ENCODE results near the gene UBR1.
A peak's percentile ranks its signal among the peaks of the same experiment; 100 is the strongest.
"Not testable (repeated sequence)": the region's sequence is repeated elsewhere in the genome, so short reads cannot be mapped to it uniquely, and the experiment has no call there.

UBR1 gene

DNA sequence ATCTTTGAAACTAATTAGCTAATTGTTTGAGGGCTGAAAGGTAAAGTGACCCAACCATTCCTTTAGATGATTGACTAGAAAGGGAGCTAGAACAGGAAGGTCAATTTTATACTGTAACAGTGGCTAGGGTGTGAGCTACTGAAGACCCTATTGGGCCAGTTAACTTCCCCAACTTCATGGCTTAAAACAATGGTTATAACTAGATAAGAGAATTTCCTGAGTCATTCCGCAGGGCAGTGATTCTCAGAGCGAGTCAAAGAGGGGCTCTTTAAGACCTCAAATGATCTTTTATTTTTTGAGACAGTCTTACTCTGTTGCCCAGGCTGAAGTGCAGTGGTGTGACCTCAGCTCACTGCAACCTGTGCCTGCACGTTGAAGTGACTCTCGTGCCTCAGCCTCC lies 151.5 kb downstream of the UBR1 start:
- DNase-seq, result no peak

DNA sequence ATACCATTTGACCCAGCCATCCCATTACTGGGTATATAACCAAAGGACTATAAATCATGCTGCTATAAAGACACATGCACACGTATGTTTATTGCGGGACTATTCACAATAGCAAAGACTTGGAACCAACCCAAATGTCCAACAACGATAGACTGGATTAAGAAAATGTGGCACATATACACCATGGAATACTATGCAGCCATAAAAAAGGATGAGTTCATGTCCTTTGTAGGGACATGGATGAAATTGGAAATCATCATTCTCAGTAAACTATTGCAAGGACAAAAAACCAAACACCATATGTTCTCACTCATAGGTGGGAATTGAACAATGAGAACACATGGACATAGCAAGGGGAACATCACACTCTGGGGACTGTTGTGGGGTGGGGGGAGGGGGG lies 156.9 kb downstream of the UBR1 start:
- DNase-seq, result not testable (repeated sequence)

DNA sequence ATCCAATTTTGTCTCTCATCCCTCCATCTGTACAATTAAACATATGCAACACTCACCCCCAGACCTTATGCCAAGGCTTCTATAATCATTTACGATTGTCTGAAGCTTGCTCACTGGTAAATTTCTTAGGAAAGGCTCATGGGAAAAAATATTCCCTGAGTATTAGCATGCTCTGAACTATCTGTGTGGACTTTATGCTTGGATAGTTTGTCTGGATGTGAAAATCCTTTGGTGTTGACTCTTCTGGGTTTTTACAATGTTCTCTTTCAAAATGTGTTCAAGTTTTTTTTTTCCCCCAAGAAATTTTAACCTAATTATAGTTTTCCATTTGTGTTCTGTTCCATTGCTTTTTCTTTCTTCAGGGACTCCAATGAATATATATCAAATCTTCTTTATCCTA lies 165.3 kb downstream of the UBR1 start:
- no peak for DNase-seq

DNA sequence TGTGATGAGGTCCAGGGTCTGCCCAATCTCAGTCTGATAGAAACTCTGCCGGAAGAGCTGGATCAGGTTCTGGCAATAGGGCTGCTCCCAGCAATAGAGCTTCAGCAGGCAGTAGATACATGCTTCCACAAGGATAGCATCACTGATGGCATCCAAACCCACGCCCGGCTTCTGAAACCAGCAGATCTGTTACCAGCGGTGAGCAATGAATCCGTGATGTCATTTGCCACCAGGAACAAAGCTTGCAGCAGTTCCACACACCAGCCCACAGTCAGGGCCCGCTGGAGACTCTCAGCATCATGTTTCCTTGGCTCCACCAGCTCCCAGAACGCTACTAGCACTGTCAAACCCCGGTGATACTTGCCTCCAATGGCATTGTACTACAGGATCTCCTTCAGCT lies 166.0 kb downstream of the UBR1 start:
- DNase-seq, result no peak

DNA sequence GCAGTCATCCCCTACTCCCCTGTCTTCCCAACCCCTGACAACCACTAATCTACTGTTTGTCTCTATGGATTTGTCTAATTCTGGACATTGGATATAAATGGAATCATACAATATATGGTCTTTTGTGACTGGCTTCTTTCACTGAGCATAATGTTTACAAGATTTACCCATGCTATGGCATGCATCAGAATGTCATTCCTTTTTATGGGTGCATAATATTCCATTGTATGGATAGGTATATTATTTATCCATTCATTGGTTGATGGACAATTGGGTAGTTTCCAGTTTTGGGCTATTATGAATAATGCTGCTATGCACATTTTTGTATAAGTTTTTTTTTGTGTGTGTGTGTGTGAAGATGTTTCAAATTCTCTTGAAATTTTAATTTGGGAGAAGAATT lies 168.7 kb downstream of the UBR1 start:
- no peak for DNase-seq

DNA sequence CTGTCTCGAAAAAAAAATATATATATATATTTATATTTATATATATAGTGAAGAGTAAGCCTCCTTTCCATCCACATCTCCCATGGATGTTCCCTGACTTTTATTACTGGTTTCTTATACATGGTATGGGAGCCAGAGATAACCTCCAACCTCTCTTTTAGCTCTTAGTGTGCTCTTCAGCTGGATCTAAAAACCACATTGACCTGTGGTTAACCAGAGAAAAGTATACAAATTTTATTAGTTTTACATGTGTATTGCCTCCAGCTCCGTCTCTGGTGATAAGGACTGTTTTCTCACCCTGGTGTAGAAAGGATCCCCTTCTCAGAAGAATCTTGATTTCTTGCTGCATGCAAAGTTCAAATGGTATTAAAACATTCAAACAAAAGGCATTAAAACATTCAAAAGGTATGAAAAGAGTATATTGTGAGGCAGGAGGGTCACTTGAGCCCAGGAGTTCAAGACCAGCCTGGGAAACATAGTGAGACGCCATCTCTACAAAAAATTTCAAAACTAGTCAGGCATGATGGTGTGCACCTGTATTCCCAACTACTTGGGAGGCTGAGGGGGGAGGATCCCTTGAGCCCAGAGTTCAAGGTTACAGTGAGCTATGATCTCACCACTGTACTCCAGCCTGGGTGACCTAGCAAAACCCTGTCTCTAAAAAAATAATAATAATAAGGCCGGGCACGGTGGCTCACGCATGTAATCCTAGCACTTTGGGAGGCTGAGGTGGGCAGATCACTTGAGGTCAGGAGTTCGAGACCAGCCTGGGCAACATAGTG lies 171.8 kb downstream of the UBR1 start:
- DNase-seq, result no peak

DNA sequence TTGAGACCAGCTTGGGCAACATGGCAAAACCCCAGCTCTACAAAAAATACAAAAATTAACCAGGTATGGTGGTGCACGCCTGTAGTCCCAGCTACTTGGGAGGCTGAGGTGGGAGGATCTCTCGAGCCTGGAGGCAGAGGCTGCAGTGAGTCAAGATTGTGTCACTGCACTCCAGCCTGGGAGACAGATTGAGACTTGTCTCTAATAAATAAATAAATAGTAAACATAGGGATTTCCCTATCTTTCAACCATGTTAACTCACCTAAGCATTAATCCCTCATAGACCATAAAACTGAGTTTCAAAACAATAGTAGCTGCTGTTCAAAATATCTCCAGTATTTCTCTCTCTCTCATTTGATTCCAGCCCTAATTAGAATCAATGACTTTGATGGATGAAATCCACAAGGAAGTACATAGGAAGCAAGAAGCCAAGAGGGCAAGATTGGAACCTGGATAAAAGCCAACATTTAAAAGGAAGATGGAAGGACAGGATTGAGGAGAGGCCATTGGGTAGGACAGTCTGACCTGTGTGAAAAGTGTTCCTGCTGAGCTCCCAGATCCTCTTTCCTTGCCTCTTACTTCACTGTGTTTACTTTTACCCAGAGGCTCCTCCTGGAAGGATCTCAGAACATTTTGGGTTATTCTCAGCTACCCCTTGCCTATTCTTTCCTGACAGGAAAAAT lies 172.9 kb downstream of the UBR1 start:
- DNase-seq, result no peak

DNA sequence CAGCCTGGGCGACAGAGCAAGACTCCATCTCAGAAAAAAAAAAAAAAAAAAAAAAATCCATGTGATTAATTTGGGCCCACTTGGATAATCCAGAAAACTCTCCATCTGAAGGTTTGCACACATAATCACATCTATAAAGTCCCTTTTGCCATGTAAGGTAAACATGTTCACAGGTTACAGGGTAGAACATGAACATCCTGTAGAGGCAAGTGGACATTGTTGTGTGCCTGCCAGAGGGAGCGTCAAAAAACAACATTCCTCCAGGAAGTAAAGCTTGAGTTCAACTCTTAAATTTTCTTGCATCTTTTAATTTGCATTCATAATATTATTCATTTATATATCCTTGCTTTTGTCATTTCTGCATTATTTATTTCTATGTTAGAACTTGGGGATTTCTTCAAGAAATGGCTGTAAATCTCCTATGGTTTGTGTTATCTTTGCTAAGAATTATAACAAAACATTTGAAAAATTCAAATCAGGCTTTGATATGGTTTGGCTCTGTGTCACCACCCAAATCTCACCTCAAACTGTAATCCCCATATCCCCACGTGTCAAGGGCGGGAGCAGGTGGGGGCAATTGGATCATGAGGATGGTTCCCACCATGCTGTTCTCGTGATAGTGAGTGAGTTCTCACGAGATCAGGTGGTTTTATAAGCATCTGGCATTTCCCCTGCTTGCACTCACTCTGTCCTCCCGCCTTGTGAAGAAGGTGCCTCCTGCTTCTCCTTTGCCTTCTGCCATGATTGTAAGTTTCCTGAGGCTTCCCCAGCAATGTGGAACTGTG lies 173.9 kb downstream of the UBR1 start:
- no peak for DNase-seq

DNA sequence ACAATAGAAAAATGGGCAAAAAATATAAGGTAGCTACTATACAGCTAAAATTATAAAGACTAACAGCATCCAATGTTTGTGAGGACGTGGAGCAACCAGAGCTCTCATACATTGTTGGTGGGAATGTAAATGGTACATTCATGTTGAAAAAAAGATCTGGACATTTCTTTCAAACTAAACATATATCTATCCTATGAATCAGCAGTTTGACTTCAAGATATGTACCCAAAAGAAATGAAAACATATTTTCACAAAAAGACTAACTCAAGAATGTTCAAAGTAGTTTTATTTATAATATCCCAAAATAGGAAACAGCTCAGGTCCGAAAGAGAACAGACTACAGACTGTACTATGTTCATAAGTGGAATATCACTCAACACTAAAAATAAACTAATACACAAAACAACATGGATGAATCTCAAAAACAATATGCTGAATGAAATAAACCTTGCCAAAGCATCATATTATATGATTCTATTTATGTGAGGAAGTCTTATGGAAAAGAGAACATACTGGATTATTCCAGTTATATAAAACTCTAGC lies 176.5 kb downstream of the UBR1 start:
- no peak for DNase-seq

DNA sequence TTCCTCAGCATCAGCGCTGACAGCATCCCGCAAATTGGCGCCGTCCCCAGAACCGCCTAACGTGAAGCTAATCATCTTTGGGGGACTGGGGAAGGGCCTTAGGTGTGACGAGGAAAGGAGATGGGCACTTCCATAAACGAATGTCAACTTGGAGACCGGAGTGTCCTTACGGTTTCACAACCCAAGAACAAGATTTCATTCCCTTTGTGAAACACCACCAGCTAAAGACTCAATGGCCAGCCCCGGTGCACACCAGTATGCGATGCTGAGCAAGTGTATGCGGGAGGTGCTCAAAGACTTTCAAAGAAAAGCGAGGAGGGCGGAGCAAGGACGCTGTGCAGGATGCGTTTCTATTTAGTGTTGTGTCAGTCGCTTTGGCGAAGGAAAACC lies 184.5 kb downstream of the UBR1 start:
- DNase-seq, result peak; percentile 36

DNA sequence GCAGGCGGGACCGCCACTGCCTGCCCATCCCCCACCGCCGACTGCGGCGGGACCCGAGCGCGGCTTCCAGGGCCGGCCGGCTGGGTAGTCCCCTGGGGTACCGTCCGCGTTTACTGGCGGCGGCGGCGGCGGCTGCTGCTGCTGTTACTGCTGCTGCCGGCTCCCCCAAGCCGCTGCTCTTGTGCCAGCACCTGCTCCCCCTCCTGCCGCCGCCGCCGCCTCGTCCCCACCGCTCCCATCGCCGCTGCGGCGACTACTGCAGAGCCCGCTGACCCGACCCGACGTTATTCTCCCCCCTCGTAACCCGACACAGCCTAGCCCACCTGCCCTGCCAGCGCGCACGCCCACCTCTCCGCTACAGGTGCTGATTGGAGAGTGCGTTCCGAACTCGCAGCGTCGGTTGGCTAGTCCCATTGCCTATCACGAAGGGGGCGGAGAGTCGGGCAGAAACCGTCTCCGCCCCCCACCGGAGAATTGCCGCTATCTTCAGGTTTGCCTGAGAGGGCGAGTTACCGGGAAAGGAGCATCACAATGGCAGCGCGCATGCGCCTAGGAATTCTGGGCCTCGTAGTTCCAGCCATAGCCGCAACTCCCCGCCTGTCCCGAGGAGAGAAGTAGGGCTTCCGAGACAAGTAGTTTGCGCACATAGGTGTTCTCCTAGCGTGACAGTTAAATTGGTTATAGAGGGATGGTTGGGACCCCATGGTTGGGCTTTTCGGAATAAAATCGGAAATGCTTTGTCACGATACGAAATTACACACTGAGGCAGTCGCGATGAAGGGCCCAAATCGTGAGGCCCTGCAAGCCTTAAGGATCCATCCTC lies 185.1 kb downstream of the UBR1 start, which contains the start of gene TTBK2:
Gene TTBK2, minus strand, starts transcription at position 260 of the 823 bp plus-strand sequence. CDS start 42,161 bp downstream, outside the sequence.
- DNase-seq, result peak; percentile 97

DNA sequence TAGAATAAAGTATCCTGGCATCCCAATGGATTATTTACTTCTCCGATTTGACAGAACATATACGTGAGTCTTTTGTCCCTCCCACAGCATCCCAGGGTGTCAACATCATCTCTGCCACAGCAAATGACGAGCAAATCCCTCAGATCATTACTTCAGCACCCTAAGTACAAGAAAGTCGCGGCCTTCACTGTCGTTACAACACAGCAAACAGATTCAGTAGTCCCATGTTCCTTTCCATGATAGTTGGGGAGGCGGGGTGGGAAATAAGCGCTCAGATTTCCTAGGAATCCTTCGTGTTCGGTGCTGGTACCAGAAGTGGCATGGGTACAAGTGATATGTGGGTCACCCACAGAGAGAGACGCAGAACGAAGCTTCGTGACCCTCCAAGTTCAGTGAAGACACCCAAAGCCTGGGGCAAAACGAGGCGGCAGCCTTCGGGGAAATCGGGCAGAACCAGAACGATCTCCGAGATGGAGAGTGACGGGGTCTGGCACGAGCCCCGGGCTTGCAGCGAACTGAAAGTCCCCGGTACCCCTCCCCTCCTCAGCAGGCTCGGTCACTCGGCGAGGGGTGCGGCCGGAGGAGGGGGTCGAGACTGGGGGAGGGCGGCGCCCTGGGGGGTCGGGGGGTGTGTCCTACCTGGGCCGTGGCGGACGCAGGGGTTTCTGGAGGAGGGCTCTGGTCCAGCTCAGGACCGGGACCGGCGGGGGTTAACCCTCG lies 185.9 kb downstream of the UBR1 start:
- no peak for DNase-seq

DNA sequence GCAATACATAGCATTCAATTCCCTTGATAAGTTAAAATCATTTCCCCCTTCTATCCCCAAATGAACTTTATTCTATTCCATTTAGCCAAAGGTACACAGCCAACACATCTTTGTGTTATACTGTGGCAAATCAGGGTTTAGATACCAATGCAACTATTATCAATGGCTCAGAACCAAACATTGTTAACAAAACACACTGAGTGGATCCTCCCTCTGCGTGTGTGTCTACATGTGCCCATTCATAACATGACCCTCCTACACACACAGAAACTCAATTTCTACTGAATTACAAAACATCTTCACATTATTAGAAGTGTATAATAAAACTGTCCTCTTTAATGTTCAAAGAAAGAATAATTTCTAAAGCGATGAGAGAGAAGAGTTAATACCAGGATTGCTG lies 186.5 kb downstream of the UBR1 start:
- DNase-seq, result no peak

DNA sequence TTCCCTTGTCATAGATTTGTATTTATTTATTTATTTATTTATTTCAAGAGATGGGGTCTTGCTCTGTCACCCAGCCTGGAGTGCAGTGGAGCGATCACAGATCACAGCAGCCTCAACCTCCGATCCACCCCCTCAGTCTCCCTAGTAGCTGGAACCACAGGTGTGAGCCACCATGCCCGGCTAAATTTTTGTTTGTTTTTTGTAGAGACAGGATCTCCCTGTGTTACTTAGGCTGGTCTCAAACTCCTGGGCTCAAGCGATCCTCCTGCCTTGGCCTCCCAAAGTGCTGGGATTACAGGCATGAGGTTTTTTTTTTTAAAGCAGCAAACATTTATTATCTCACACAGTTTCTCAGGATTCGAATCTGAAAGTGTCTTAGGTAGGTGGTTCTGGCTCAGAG lies 187.8 kb downstream of the UBR1 start:
- no peak for DNase-seq

DNA sequence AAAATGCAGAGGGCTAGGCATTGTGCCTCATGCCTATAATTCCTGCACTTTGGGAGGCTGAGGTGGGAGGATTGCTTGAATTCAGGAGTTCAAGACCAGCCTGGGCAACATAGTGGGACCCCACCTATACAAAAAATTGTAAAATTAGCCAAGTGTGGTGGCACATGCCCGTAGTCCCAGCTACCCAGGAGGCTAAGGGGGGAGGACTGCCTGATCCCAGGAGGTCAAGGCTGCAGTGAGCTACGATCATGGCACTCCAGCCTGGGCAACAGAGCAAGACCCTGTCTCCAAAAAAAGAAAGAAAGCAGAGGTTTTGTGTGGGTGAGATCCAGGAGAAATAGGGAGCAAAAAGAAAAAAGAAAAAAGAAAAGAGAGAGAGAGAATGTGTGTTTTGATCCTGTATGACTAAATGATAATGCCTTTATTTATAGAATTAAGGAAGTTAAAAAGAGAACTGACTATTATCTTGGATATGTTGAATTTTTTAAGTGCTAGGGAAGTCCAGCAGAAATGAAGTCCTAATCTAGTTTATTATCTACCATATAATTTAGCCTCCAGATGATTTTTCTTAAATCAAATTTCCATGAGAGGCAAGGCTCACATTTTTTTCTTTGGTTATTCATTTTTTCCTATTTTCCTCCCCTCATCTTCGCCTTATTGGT lies 190.1 kb downstream of the UBR1 start:
- no peak for DNase-seq

DNA sequence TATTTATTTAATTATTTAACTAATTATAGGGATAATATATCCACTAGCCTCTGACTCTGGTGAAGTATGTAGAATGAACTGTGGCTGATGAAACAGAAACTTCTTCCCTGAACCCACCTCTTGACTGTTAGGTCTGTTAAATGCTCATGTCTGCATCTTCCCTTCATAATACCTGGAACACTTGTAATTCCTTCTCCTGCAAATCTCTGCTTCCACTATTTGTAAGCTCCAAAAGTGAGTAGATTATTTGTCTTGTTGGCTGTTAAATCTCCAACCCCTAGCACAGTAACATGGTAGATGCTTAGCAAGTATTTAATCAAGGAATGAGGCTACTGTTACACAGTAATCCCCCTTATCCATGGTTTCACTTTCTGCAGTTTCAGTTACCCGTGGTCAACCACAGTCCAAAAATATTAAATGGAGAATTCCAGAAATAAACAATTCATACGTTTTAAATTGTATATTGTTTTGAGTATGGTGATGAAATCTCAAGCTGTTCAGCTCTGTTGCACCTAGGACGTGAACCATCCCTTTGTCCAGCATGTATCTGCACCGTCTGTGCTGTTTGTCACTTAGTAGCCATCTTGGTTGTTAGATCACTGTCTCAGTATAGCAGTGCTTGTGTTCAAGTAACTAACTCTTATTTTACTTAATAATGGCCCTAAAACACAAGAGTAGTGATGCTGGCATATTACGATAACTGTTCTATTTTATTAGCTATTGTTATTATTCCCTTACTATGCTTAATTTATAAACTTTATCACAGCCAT lies 190.9 kb downstream of the UBR1 start:
- DNase-seq, result no peak

DNA sequence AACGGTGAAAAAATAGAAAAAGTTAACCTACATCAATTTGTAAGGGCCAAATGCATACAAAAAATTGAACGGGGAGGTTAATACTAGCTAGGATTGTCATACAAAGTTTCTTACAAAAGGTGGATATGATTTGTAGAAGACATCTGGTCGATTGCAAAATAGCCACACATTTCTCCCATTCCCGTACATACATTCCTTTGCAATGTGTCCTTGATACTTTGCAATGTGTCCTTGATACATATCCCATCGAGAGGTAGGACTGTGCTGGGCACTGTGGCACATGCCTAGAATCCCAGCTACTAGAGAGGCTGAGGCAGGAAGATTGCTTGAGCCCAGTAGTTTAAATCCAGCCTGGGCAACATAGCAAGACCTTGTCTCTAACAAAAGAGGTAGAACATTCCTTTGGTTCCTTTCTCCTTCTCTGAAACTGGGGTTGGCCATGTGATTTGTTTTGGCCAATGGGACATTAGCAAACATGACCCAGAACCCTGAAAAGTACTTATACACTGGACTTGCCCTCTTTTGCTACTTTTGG lies 194.7 kb downstream of the UBR1 start:
- no peak for DNase-seq

DNA sequence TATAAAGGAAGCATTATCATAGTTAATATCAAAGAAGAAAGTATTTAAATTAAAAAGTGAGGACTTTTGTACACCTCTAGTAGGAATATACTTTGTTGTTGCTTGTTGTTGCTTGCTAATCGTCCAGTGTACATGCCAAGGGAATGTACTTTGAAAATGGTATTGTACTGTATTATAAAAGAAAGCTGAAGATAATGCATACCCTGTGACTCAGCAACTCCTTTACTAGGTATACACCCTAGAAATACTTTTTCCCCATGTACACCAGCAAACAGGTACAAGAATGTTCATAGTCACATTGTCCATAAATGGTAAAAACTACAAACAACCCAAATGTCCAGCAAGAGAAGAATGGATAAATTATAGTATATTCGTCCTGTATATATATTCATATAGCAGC lies 197.3 kb downstream of the UBR1 start:
- DNase-seq, result no peak

DNA sequence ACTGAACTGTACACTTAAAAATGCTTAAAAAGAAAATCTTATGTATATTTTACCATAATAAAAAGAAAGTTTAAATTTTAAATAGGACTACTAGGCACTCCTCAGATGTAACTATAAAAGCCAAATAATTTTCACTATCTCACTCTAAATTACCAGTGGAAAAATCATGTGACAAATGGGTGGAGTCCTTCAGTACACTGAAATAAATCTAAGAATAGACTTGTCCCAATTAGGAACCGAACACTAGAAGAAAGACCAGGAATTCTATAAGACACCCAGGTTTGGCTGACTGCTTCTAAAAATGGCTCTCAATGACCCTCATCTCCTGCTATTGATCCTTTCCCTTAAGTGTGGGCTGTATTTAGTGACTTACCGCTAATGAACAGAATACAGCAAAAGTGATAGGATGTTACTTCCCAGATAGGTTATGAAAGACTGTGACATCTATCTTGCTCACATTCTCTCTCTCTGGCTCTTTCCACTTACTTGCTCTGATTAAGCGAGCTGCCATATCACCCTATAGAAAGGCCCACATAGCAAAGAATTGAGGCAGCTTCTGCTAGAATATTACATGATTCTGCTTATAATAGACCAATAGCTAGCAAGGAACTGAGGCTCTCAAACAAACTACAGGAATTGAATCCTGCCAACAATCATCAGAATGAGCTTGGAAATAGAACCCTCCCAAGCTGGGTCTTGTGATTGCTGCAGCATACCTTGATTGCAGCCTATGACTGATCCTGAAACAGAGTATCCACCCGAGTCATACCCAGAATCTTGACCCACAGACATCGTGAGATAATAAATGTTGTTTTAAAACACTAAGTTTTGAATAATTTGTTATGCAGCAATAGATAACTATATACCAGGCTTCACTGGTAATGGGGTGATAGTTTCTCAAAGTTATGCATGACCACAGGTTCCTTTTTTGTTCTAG lies 202.2 kb downstream of the UBR1 start:
- DNase-seq, result no peak

All from activated effector memory CD4-positive, alpha-beta T cell treated with Interleukin-2 at 50 U/mL for 16 hours (primary cell).